Smooth muscle cell (in vitro differentiated cells): ENCODE data around the gene PLEKHA1. TPM values are rescaled to one million over a fixed set of nuclear protein-coding genes. Genes with fewer than 3 reads are reported as not detected.

Source experiments
- DNase-seq: peaks from one replicate; lab custom pipeline; 2025; ENCODE audit not compliant: unreplicated experiment; lab: John Stamatoyannopoulos, UW
- H2AFZ ChIP-seq: fragments of 200-600 bp; sonication (generic); 2 replicates; pipeline ENCODE4 v1.6.0; 2016; ENCODE audit warnings: antibody characterized with exemption, low read depth, mild to moderate bottlenecking
- H3F3A ChIP-seq: fragments of 200-600 bp; sonication (generic); 2 replicates; pipeline ENCODE4 v1.6.0; 2017; ENCODE audit warnings: antibody characterized with exemption, low read depth
- H3K27ac ChIP-seq: fragments of 200-600 bp; sonication (generic); 2 replicates; pipeline ENCODE4 v1.5.1; 2016; ENCODE audit warnings: low read depth, mild to moderate bottlenecking
- H3K27me3 ChIP-seq: fragments of 200-600 bp; sonication (generic); 2 replicates; pipeline ENCODE4 v1.6.1; 2016; ENCODE audit warnings: low read depth, mild to moderate bottlenecking
- H3K36me3 ChIP-seq: fragments of 200-600 bp; sonication (generic); 2 replicates; pipeline ENCODE4 v1.5.1; 2016; ENCODE audit warnings: low read depth
- H3K4me1 ChIP-seq: fragments of 200-600 bp; sonication (generic); 2 replicates; pipeline ENCODE4 v1.5.1; 2016; ENCODE audit warnings: low read depth
- H3K4me2 ChIP-seq: fragments of 200-600 bp; sonication (generic); 2 replicates; pipeline ENCODE4 v1.6.0; 2016; ENCODE audit warnings: mild to moderate bottlenecking
- H3K4me3 ChIP-seq: fragments of 200-600 bp; sonication (generic); 2 replicates; pipeline ENCODE4 v1.5.1; 2016; ENCODE audit warnings: mild to moderate bottlenecking
- H3K79me2 ChIP-seq: fragments of 200-600 bp; sonication (generic); 2 replicates; pipeline ENCODE4 v1.6.0; 2016; ENCODE audit warnings: low read depth, mild to moderate bottlenecking
- H3K9ac ChIP-seq: fragments of 200-600 bp; sonication (generic); 2 replicates; pipeline ENCODE4 v1.6.0; 2016; ENCODE audit warnings: low read depth
- H3K9me3 ChIP-seq: fragments of 200-600 bp; sonication (generic); replicated peaks from 2 replicates; pipeline ENCODE4 v1.5.1; 2016; ENCODE audit warnings: low read depth
- H4K20me1 ChIP-seq: fragments of 200-600 bp; sonication (generic); 2 replicates; pipeline ENCODE4 v1.6.0; 2016; ENCODE audit warnings: low read depth
- WGBS: methylation state at CpG from one replicate; pipeline ENCODE4 v1.1.7; 2016; ENCODE audit warnings: low lambda C conversion rate; 5-methylcytosine and 5-hydroxymethylcytosine counted together
- polyA plus RNA-seq: library from polyadenylated mRNA; unstranded; fragments of >200 nt; fragmentation: Nextera tagmentation; extraction: Ambion mirVana; gene quantifications from 2 replicates; pipeline ENCODE4 v1.2.1, GENCODE V29; 2016
- total RNA-seq: library from RNA; depleted of rRNA; stranded (reverse); fragments of >200 nt; gene quantifications from 2 replicates; pipeline ENCODE4 v1.2.3, GENCODE V29; 2014
- TF ChIP-seq, protein P1 (sequence below): fragments of 200-600 bp; sonication (generic); IDR thresholded peaks from 2 replicates; pipeline ENCODE4 v1.5.1; 2017; ENCODE audit warnings: borderline replicate concordance, mild to moderate bottlenecking, antibody characterized with exemption; ENCODE audit not compliant: insufficient read depth, poor library complexity, severe bottlenecking

Gene PLEKHA1
- total and polyA plus RNA-seq, 2 experiments from 2014 or later, result 22.7 to 24.6 TPM

DNA sequence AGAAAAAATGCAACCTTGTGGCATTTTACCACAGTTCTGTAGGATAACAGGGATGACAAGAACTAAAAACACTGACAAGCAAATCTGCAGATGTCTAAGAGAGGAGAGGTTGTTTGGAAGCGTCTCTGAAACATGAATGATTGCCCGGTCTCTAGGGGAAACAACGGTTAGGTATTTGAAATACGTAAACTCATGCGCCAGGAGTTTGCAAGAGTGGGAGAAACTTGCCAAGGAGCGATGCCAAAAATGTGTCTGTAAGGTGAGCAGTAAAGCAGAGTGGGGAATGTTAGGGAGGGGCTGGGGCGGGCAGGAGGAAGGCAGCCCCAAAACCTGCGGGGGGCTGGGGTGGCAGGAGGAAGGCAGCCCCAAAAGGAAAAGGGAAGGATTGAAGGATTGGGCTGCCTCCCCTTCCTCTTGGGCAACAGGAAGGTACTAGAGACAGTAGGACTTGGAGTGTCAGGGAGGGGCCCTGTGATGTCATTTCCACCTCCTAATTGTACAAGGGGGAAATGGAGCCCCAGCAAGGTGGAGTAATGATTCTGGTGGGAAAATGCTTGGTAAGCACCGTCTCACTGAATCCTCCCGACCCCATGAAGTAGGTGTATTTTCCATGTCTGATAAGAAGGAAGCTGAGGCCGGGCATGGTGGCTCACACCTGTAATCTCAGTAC, 33.2 kb upstream of the PLEKHA1 start:
- H3K4me3 ChIP-seq, result no peak overlapping the region
- H4K20me1 ChIP-seq, result no peaks in the 10 kb centered on the region
- H3F3A ChIP-seq, result no peaks in the 10 kb centered on the region
- H2AFZ ChIP-seq, result no peak overlapping the region
- H3K4me1 ChIP-seq, result no peaks in the 10 kb centered on the region
- TF ChIP-seq, protein P1, sequence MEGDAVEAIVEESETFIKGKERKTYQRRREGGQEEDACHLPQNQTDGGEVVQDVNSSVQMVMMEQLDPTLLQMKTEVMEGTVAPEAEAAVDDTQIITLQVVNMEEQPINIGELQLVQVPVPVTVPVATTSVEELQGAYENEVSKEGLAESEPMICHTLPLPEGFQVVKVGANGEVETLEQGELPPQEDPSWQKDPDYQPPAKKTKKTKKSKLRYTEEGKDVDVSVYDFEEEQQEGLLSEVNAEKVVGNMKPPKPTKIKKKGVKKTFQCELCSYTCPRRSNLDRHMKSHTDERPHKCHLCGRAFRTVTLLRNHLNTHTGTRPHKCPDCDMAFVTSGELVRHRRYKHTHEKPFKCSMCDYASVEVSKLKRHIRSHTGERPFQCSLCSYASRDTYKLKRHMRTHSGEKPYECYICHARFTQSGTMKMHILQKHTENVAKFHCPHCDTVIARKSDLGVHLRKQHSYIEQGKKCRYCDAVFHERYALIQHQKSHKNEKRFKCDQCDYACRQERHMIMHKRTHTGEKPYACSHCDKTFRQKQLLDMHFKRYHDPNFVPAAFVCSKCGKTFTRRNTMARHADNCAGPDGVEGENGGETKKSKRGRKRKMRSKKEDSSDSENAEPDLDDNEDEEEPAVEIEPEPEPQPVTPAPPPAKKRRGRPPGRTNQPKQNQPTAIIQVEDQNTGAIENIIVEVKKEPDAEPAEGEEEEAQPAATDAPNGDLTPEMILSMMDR, result no peak
- H3K27ac ChIP-seq, result no peak overlapping the region
- H3K4me2 ChIP-seq, result no peak overlapping the region
- no peak overlapping the region for H3K9ac ChIP-seq
- no peaks in the 10 kb centered on the region for H3K9me3 ChIP-seq
- 84% methylated on average over 10 of the region's 11 CpGs for WGBS
- H3K27me3 ChIP-seq, result no peaks in the 10 kb centered on the region
- no peaks in the 10 kb centered on the region for H3K79me2 ChIP-seq
- H3K36me3 ChIP-seq, result no peaks in the 10 kb centered on the region
- no peak for DNase-seq

DNA sequence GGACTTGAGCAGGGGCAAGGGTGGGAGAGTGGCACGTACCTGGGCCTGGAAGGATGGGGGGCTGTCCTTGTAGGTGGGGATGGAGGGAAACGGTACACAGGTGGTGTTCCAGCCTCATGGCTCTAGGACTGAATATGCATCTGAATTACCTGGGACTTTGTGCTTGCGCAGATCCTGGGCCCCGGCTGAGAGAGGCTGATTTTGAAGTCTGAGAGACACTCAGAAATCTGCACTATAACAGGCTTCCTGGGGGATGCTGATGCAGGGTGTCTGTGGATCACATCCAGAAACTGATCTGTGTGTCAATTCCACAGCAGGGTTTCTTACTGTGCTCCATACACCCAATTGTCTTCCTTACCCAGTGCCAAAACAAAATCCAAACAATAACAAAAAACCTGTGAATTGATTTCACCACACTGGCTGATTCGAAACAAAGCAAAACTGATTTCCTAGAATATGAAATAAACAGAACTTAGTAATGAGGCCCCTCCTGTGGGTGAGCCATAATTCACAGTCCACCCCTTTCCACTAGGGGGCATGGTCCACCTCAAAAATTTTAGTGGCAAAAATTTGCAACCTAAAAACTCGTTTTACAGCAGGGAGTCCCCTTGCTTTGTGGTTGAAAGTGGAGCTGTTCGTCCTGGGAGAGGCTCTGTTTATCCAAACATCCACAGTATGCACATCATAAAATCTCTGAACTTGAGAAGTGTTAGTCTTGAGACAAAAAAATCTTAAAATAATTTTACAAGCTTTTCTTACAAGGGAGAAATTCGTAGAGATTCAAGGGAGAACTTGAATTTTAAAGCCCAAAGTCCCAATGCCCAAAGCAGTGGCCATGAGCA, 32.0 kb upstream of the PLEKHA1 start:
- no peaks in the 10 kb centered on the region for H3K36me3 ChIP-seq
- no peak overlapping the region for H3K27ac ChIP-seq
- 63% methylated on average over 8 of the region's 8 CpGs for WGBS
- H4K20me1 ChIP-seq, result no peaks in the 10 kb centered on the region
- H3K4me1 ChIP-seq, result no peaks in the 10 kb centered on the region
- H2AFZ ChIP-seq, result no peak overlapping the region
- H3K9ac ChIP-seq, result no peak overlapping the region
- H3K4me3 ChIP-seq, result no peak overlapping the region
- H3K4me2 ChIP-seq, result no peak overlapping the region
- H3F3A ChIP-seq, result no peaks in the 10 kb centered on the region
- TF ChIP-seq, protein P1, result peak; percentile 68
- H3K27me3 ChIP-seq, result no peaks in the 10 kb centered on the region
- H3K79me2 ChIP-seq, result no peaks in the 10 kb centered on the region
- no peak for DNase-seq
- no peaks in the 10 kb centered on the region for H3K9me3 ChIP-seq

DNA sequence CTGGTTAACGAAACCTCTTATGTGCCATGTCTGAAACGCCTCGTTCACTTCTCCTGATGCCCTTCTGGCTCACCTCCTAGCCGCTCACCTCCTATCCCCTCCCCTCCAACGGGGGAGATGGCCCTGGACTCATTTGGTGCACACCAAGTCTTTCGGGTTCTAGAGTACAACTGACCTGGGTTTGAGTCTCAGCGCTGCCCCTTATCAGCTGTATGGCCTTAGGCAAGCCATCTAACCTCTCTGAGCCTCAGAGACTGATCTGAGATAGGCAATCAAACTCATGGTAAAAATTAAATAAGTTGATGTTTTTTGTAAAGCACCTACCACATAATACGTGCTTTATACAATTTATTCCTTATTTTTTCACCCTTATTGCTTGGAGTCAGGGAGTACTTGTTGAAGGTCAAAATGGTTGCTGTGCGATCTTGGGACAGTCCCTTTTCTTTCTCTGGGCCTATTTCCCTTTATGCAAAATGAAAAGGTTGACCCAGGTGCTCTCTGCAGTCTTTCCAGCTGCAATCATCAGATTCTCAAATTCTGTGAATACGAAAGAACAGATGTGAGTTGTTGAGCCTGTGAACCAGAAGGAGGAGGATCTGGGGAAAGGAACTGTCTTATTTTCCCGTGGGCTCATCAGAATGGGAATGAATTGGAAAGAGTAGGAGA, 31.2 kb upstream of the PLEKHA1 start:
- Histone ChIP-seq H3F3A (no peaks in the 10 kb centered on the region), H3K27ac (no peak overlapping the region), H3K79me2 (no peaks in the 10 kb centered on the region), H3K9me3 (no peaks in the 10 kb centered on the region), H3K36me3 (no peaks in the 10 kb centered on the region), H4K20me1 (no peaks in the 10 kb centered on the region), H2AFZ (no peak overlapping the region), H3K4me1 (peaks cover 7% of the 10 kb centered on the region), H3K4me3 (no peak overlapping the region), H3K27me3 (no peaks in the 10 kb centered on the region), H3K9ac (no peak overlapping the region), H3K4me2 (no peak overlapping the region)
- WGBS, result 94% methylated on average over 11 of the region's 11 CpGs
- no peak for DNase-seq
- TF ChIP-seq, protein P1, result no peak
